ENCODE results near the gene KCTD7.
"Not testable (repeated sequence)": the region's sequence is repeated elsewhere in the genome, so short reads cannot be mapped to it uniquely, and the experiment has no call there.

KCTD7 gene

DNA sequence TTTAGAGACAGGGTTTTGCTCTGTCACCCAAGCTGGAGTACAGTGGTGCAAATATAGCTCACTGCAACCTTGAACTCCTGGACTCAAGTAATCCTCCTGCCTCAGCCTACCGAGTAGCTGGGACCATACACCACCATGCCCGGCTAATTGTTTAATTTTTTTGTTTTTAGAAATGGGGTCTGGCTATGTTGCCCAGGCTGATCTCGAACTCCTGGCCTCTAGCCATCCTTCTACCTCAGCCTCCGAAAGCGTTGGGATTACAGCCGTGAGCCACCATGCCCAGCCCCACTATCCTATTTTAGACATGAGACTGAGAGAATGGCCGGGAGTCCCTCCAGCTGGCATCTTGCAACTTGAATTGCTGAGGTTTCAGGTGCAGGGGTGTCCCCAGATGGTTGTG is 39.4 kb downstream of the KCTD7 start:
- no peaks in the 10 kb centered on the region for H3K4me1 ChIP-seq
- H3K36me3 ChIP-seq = no peaks in the 10 kb centered on the region
- no peaks in the 10 kb centered on the region for H3K27me3 ChIP-seq
- no peak for DNase-seq
- no peaks in the 10 kb centered on the region for H3K9me3 ChIP-seq
- TF ChIP-seq, protein P1, sequence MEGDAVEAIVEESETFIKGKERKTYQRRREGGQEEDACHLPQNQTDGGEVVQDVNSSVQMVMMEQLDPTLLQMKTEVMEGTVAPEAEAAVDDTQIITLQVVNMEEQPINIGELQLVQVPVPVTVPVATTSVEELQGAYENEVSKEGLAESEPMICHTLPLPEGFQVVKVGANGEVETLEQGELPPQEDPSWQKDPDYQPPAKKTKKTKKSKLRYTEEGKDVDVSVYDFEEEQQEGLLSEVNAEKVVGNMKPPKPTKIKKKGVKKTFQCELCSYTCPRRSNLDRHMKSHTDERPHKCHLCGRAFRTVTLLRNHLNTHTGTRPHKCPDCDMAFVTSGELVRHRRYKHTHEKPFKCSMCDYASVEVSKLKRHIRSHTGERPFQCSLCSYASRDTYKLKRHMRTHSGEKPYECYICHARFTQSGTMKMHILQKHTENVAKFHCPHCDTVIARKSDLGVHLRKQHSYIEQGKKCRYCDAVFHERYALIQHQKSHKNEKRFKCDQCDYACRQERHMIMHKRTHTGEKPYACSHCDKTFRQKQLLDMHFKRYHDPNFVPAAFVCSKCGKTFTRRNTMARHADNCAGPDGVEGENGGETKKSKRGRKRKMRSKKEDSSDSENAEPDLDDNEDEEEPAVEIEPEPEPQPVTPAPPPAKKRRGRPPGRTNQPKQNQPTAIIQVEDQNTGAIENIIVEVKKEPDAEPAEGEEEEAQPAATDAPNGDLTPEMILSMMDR (IDR thresholded peaks at IDR 0.05; ENCODE audit: low read depth, low read length) = no peak
- no peak overlapping the region for H3K4me3 ChIP-seq (ENCODE audit: low read depth, low read length)

DNA sequence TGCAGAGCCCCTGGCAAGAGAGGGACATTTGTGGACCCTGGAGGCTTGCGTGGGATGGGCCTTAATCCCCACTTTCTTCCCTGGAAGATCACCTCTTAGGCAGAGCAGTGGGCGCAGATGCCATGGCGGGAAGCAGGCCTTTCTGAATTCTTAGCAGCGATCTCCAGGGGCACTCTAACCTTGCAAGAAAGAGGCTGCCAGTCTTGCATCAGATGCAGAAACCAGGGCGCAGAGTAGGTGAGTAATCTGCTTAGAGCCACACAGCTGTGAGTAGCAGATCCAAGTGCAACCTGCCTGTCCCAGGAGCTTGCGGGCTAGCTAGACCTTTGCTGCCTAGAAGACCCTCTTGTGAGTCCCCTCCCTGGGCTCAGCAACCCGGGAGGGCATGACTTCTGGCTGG is 40.0 kb downstream of the KCTD7 start:
- Histone ChIP-seq H3K36me3 (no peaks in the 10 kb centered on the region), H3K4me3 (ENCODE audit: low read depth, low read length) (no peak overlapping the region), H3K9me3 (no peaks in the 10 kb centered on the region), H3K4me1 (no peaks in the 10 kb centered on the region), H3K27me3 (no peaks in the 10 kb centered on the region)
- TF ChIP-seq, protein P1 (IDR thresholded peaks at IDR 0.05; ENCODE audit: low read depth, low read length) = no peak
- DNase-seq = no peak

DNA sequence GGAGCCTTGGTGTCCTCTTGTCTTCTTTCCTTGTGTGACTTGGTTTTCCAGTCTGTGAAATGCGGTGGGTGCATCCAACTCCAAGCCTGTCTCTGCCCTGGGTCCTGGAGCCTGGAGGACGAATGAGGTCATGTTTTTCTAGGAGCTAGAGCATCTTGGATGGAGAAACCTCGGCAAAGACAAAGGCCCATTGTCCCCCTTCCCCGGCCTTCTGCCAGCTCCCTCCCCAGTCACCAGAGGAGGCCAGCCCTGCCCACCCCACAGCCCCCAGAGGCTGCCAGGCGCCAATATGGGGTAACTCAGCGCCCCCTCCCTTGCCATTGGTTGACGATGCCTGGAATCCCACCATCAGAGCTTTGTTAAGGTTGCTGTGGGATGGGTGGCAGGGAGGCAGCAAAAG is 40.4 kb downstream of the KCTD7 start:
- no peak for DNase-seq
- Histone ChIP-seq H3K4me1 (no peaks in the 10 kb centered on the region), H3K4me3 (ENCODE audit: low read depth, low read length) (no peak overlapping the region), H3K27me3 (no peaks in the 10 kb centered on the region), H3K9me3 (no peaks in the 10 kb centered on the region), H3K36me3 (no peaks in the 10 kb centered on the region)
- TF ChIP-seq, protein P1 (IDR thresholded peaks at IDR 0.05; ENCODE audit: low read depth, low read length) = no peak

DNA sequence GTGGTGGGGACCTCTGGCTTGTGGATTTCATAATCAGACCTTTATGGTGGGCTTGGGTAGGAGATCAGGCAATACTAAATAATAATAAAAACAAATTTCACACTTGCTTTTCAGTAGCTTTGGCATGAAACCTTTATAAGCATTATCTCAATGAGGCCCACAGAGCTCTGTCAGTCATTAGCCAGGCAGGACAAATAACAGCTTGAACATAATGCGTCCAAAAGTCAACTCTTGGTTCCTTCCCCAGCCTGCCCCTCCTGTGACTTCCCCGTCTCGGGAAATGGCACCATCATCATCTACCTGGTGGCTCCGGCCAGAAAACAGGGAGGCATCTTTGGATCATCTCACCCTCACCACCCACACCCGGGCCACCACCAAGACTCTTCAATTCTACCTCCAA is 40.8 kb downstream of the KCTD7 start:
- Histone ChIP-seq H3K4me3 (ENCODE audit: low read depth, low read length) (no peak overlapping the region), H3K27me3 (no peaks in the 10 kb centered on the region), H3K9me3 (no peaks in the 10 kb centered on the region), H3K36me3 (no peaks in the 10 kb centered on the region), H3K4me1 (no peaks in the 10 kb centered on the region)
- TF ChIP-seq, protein P1 (IDR thresholded peaks at IDR 0.05; ENCODE audit: low read depth, low read length) = no peak
- no peak for DNase-seq

DNA sequence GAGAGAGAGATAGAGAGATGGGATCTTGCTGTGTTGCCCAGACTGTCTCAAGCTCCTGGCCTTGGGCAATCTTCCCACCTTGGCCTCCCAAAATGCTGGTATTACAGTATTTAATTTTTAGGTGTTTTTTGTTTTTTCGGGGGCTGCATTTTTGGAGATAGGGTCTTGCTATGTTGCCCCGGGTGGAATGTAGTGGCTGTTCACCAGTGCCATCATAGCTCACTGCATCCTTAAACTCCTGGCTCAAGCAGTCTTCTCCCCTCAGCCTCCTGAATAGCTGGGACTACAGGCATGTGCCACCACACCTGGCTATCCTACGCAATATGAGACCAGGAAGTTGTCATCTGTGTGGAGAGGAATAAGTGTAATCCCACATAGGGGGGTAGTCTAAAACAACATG is 42.4 kb downstream of the KCTD7 start:
- Histone ChIP-seq H3K36me3 (no peaks in the 10 kb centered on the region), H3K9me3 (no peaks in the 10 kb centered on the region), H3K4me1 (no peaks in the 10 kb centered on the region), H3K4me3 (ENCODE audit: low read depth, low read length) (no peak overlapping the region), H3K27me3 (no peaks in the 10 kb centered on the region)
- TF ChIP-seq, protein P1 (IDR thresholded peaks at IDR 0.05; ENCODE audit: low read depth, low read length) = no peak
- no peak for DNase-seq

DNA sequence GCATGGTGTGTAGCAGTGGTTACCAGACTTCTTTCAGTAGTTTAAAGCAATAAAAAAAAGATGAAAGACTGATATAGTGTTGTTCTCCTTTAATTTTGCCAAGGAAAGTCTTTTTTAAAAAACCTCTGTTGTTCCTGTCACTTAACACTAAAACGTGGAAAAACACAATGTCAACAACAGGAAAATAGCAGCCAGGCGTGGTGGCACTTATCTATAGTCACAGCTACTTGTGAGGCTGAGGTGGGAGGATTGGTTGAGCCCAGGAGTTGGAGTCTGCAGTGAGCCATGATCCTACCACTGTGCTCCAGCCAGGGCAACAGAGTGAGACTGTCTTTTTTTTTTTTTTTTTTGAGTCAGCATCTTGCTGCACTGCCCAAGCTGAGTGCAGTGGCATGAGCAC is 42.8 kb downstream of the KCTD7 start:
- H3K9me3 ChIP-seq; H3K4me3 ChIP-seq (ENCODE audit: low read depth, low read length); DNase-seq; H3K27me3 ChIP-seq; H3K36me3 ChIP-seq; H3K4me1 ChIP-seq: not testable (repeated sequence)

DNA sequence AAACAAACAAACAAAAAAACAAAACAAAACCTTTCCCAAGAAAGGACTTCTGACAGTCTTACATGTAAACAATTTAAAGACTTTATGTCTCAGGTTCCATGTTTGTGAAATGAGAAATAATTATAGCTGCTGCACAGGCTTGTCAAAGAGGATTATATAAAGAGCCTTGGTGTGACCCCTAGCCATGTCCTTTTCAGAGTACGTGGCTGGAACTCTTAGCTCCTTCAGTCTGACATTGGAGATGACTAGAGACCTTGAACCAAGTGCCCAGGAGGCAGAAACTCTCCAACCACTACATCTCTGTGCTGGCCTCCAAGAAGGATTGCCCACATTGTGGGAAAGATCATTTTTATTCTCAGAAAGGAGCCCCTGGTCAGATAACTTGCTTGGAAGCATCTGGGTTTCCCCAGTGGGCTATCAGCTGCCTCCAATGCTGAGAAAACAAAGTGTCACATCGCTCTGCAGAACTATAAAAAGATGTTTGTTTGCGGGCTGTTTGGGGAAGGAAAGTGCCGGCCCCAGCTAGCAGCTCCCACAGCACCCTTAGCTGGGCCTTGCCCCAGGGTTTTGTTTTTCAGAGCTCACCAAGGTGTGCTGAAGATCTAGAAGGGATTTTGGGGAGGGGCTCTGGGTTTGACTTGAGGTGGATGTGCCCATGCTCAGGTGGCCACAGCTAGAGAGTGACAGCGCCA is 43.9 kb downstream of the KCTD7 start:
- H3K27me3 ChIP-seq; H3K36me3 ChIP-seq; H3K9me3 ChIP-seq; H3K4me3 ChIP-seq (ENCODE audit: low read depth, low read length); H3K4me1 ChIP-seq; DNase-seq: not testable (repeated sequence)

DNA sequence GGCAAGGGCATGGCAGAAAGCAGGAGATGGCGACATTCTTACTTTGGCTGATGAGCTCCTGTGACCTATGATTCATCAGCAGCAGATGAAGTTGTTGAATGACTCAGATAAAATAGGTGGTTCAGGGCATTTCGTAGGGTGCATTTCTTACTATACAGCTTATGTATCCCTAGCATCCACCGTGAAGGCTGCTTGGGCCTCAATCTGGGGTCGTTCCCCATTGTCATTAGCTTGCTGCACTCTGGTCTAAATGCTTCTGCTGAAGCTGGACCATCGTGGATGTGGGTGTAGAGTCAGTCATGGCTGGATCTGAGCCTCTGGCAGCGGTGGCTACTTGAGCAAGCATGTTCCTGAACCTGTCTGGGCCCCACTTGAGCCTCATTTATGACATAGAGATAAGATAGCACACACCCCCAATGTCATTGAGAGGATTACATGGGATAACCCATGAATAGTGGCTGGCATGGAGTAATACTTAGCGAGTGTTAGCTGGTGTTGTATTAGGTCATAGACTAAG is 44.5 kb downstream of the KCTD7 start:
- H3K4me1 ChIP-seq; H3K36me3 ChIP-seq; DNase-seq; H3K27me3 ChIP-seq; H3K4me3 ChIP-seq (ENCODE audit: low read depth, low read length); H3K9me3 ChIP-seq: not testable (repeated sequence)

All from BE2C (cell line).